ENCODE results near the gene KLHDC7B. TPM values are rescaled to one million over a fixed set of nuclear protein-coding genes. Genes with fewer than 3 reads are reported as not detected.

KLHDC7B gene
- total RNA-seq, 2 donors from 2014 or later = 0.15 TPM; not detected in 1

Other genes with a start within 250 kb of the KLHDC7B start
- 10 to 100 TPM; 76.2 to 91.5 TPM for gene PLXNB2, start 238.3 kb upstream of the KLHDC7B start, total RNA-seq
- 1 to 10 TPM; 2.4 TPM for gene DENND6B, start 218.9 kb upstream of the KLHDC7B start, total RNA-seq
- 10 to 100 TPM; 40.6 to 46.2 TPM for gene PPP6R2, start 202.6 kb upstream of the KLHDC7B start, total RNA-seq
- 10 to 100 TPM; 44.9 to 54.4 TPM for gene SBF1, start 70.9 kb upstream of the KLHDC7B start, total RNA-seq
- under 1 TPM; 0.15 to 0.52 TPM for gene ADM2, start 64.4 kb upstream of the KLHDC7B start, total RNA-seq
- not detected for gene MIOX, start 59.0 kb upstream of the KLHDC7B start, total RNA-seq
- 10 to 100 TPM; 35.4 to 37.6 TPM for gene LMF2, start 38.2 kb upstream of the KLHDC7B start, total RNA-seq
- 10 to 100 TPM; 29.8 to 32.7 TPM for gene NCAPH2, start 37.7 kb upstream of the KLHDC7B start, total RNA-seq
- gene SCO2, start 20.3 kb upstream of the KLHDC7B start, total RNA-seq = 1 to 10 TPM in 1 of 2 donors, not detected in 1; 1.3 TPM
- 10 to 100 TPM; 27.9 to 67.1 TPM for gene TYMP, start 15.9 kb upstream of the KLHDC7B start, total RNA-seq
- not detected for gene SYCE3, start 17.0 kb downstream of the KLHDC7B start, total RNA-seq
- 100 to 1,000 TPM; 201 to 269 TPM for gene CPT1B, start 32.5 kb downstream of the KLHDC7B start, total RNA-seq
- 10 to 100 TPM; 31.6 to 35.3 TPM for gene CHKB, start 37.0 kb downstream of the KLHDC7B start, total RNA-seq
- gene MAPK8IP2, start 54.9 kb downstream of the KLHDC7B start, total RNA-seq = 1 to 10 TPM in 1 of 2 donors, under 1 TPM in 1; 0.42 to 1.1 TPM
- gene ARSA, start 82.3 kb downstream of the KLHDC7B start, total RNA-seq = 10 to 100 TPM; 27.0 to 32.5 TPM
- 10 to 100 TPM; 19.5 to 34.1 TPM for gene SHANK3, start 126.9 kb downstream of the KLHDC7B start, total RNA-seq
- gene ACR, start 192.3 kb downstream of the KLHDC7B start, total RNA-seq = 1 to 10 TPM in 1 of 2 donors, not detected in 1; 1.5 TPM
- 10 to 100 TPM; 10.2 to 11.0 TPM for gene RABL2B, start 237.7 kb downstream of the KLHDC7B start, total RNA-seq

Measured in left cardiac atrium (tissue), 2 donors.